ENCODE data around the gene RAPGEF5. TPM values are rescaled to one million over a fixed set of nuclear protein-coding genes. Genes with fewer than 3 reads are reported as not detected.

Gene RAPGEF5
- total RNA-seq, 2 donors from 2014 or later = 7.4 to 29.8 TPM

- Histone ChIP-seq H3K4me3 (peak overlapping the region; percentile 38 to 46), H3K27me3 (replicated peaks; ENCODE audit: insufficient read depth) (no peaks in the 10 kb centered on the region), H3K9me3 (no peaks in the 10 kb centered on the region), H3K27ac (peak overlapping the region in 1 of 2 donors; percentile 26), H3K4me1 (replicated peaks) (no peaks in the 10 kb centered on the region), H3K36me3 (no peaks in the 10 kb centered on the region)
- no peak for TF ChIP-seq POLR2AphosphoS5 (IDR thresholded peaks at IDR 0.05)
- no peak for TF ChIP-seq CTCF (IDR thresholded peaks at IDR 0.05)
- TF ChIP-seq POLR2A (IDR thresholded peaks at IDR 0.05) = no peak
- intact Hi-C loops (cut with DNase I) = no loop called here
- peak; percentile 29 for DNase-seq (ENCODE audit: low spot score)
- 20% methylated on average over 23 of the region's 23 CpGs for WGBS
Measured at GRCh38 chr7:22357311-22358175, 589 bp upstream of the RAPGEF5 start.

GRCh38 chr7:22356010-22356691 lies 803 bp downstream of the RAPGEF5 start:
- H3K9me3 ChIP-seq = no peaks in the 10 kb centered on the region
- H3K4me1 ChIP-seq (replicated peaks) = no peaks in the 10 kb centered on the region
- no peak overlapping the region for H3K27ac ChIP-seq
- H3K4me3 ChIP-seq = peak overlapping the region; percentile 38 to 46
- no peaks in the 10 kb centered on the region for H3K27me3 ChIP-seq (replicated peaks; ENCODE audit: insufficient read depth)
- no peaks in the 10 kb centered on the region for H3K36me3 ChIP-seq
- TF ChIP-seq CTCF (IDR thresholded peaks at IDR 0.05) = no peak
- no peak for TF ChIP-seq POLR2AphosphoS5 (IDR thresholded peaks at IDR 0.05)
- no peak for TF ChIP-seq POLR2A (IDR thresholded peaks at IDR 0.05)
- DNase-seq (ENCODE audit: low spot score) = no peak
- intact Hi-C loops (cut with DNase I) = no loop called here
- 14% methylated on average over 25 of the region's 26 CpGs for WGBS

GRCh38 chr7:22355620-22356009 lies 1.3 kb downstream of the RAPGEF5 start:
- no peaks in the 10 kb centered on the region for H3K27me3 ChIP-seq (replicated peaks; ENCODE audit: insufficient read depth)
- no peaks in the 10 kb centered on the region for H3K9me3 ChIP-seq
- intact Hi-C loops (cut with DNase I) = no loop called here
- WGBS = 81% methylated on average over 5 of the region's 5 CpGs
- no peak for DNase-seq (ENCODE audit: low spot score)
- no peak overlapping the region for H3K4me3 ChIP-seq
- no peaks in the 10 kb centered on the region for H3K4me1 ChIP-seq (replicated peaks)
- no peak for TF ChIP-seq CTCF (IDR thresholded peaks at IDR 0.05)
- TF ChIP-seq POLR2AphosphoS5 (IDR thresholded peaks at IDR 0.05) = no peak
- TF ChIP-seq POLR2A (IDR thresholded peaks at IDR 0.05) = no peak
- no peak overlapping the region for H3K27ac ChIP-seq
- no peaks in the 10 kb centered on the region for H3K36me3 ChIP-seq

GRCh38 chr7:22354462-22354861 lies 2.5 kb downstream of the RAPGEF5 start:
- TF ChIP-seq POLR2AphosphoS5 (IDR thresholded peaks at IDR 0.05) = no peak
- no peak for TF ChIP-seq CTCF (IDR thresholded peaks at IDR 0.05)
- TF ChIP-seq POLR2A (IDR thresholded peaks at IDR 0.05) = no peak
- Histone ChIP-seq H3K27me3 (replicated peaks; ENCODE audit: insufficient read depth) (no peaks in the 10 kb centered on the region), H3K27ac (no peak overlapping the region), H3K4me3 (no peak overlapping the region), H3K36me3 (no peaks in the 10 kb centered on the region), H3K4me1 (replicated peaks) (no peaks in the 10 kb centered on the region), H3K9me3 (no peaks in the 10 kb centered on the region)
- no peak for DNase-seq (ENCODE audit: low spot score)
- intact Hi-C loops (cut with DNase I) = no loop called here
- WGBS = 46% methylated on average over 2 of the region's 2 CpGs
